NT2/D1 (cell line): ENCODE measurements around the gene DIRAS1.

Source experiments
- DNase-seq: peaks from one replicate; pipeline ENCODE4 v3.0.0-alpha.2; 2011; ENCODE audit warnings: low read depth, low spot score
- H3K27me3 ChIP-seq: 2 replicates; pipeline ENCODE4 v1.6.0; 2011; ENCODE audit warnings: mild to moderate bottlenecking; ENCODE audit not compliant: insufficient read length, insufficient read depth
- H3K36me3 ChIP-seq: 2 replicates; pipeline ENCODE4 v1.6.1; 2011; ENCODE audit warnings: mild to moderate bottlenecking, low read length, mixed read lengths; ENCODE audit not compliant: insufficient read depth, insufficient read length
- H3K4me1 ChIP-seq: 2 replicates; pipeline ENCODE4 v1.5.1; 2011; ENCODE audit not compliant: insufficient read depth, insufficient read length
- H3K4me3 ChIP-seq: 2 replicates; pipeline ENCODE4 v1.5.1; 2011; ENCODE audit warnings: low read depth; ENCODE audit not compliant: insufficient read length
- H3K9ac ChIP-seq: 2 replicates; pipeline ENCODE4 v1.6.0; 2011; ENCODE audit warnings: low read depth; ENCODE audit not compliant: insufficient read length
- H3K9me3 ChIP-seq: 2 replicates; pipeline ENCODE4 v1.5.1; 2011; ENCODE audit warnings: mild to moderate bottlenecking, low read length; ENCODE audit not compliant: insufficient read depth
- SUZ12 ChIP-seq: IDR thresholded peaks from 2 replicates; pipeline ENCODE4 v1.6.1; 2011; ENCODE audit not compliant: insufficient read length, insufficient read depth; ENCODE audit errors: extremely low read depth
- YY1 ChIP-seq: IDR thresholded peaks from 2 replicates; pipeline ENCODE4 v1.6.1; 2011; ENCODE audit not compliant: insufficient read length, insufficient read depth
- ZNF274 ChIP-seq: IDR thresholded peaks from 2 replicates; pipeline ENCODE4 v1.6.1; 2011; ENCODE audit warnings: mild to moderate bottlenecking, low read depth, low read length

Gene DIRAS1

DNA sequence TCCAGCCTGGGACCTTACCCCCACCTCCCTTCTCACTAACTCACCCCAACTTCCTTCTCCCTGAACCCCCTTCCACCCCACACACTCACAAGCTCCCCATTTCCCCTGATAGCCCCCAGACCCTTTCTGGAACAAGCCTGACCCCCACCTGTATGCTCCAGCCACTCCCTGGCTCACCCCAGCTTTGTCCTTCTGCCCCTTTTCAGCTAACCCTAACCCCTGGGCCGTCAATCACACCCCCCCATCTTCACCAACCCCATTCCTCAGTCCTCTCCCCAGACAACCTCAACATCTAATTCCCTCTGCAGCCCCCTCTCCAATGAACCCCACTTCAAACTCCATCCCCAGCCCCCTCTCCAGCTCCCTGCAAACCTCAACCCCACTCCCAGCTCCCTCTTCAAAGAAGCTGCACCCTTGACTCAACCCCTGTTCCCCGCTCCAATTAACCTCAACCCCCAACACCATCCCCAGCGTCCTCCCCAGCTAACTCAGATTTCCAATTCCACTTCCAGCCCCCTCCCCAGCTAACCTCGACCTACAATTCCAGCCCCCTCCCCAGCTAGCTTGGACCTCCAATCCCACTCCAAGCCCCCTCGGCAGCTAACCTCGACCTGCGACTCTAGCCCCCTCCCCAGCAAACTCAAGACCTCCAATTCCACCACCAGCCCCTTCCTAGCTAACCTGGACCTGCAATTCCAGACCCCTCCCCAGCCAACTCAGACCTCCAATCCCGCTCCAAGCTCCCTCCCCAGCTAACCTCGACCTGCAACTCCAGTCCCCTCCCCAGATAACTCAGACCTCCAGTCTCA, 19.6 kb downstream of the DIRAS1 start:
- DNase-seq, result no peak
- Histone ChIP-seq H3K4me1 (peaks cover 1% of the 10 kb centered on the region), H3K4me3 (peak overlapping the region; percentile 69), H3K9me3 (no peaks in the 10 kb centered on the region), H3K36me3 (no peaks in the 10 kb centered on the region), H3K27me3 (no peaks in the 10 kb centered on the region), H3K9ac (peak overlapping the region; percentile 87)
- TF ChIP-seq SUZ12 (no peak), ZNF274 (no peak), YY1 (no peak)

DNA sequence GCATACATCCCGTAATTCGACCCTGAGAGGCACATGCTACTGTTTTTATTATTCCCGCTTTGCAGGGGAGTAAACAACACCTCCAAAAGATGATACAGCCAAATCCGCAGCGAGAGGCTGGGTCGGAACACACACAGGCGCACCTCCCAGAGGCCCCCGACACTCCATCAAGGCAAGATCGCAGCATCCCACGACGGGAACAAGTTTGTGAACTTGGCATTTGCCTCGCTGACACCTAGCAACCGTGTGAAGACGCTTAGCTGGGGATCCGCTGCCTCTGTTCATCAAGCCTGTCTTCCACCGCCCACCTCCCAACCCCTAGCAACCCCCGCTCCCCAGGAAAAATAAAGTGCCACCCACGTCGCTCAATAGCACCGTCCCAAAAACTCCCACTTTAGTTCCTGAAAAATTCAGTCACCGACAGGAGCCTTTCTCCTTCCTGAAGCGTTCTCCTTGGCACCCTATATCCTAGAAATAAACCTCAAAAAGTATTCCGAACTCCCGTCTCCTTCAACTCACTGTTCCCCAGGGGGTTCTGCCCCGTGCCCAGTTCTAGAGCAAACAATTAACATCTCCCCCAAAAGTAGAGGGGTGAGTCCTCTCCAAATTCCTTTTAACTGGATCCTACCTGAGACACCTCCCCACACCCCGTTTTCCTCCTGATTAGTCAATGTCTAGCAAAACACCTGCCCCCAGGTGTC, 20.4 kb downstream of the DIRAS1 start:
- Histone ChIP-seq H3K27me3 (no peaks in the 10 kb centered on the region), H3K4me3 (no peak overlapping the region), H3K9me3 (no peaks in the 10 kb centered on the region), H3K9ac (no peak overlapping the region), H3K4me1 (peaks cover 4% of the 10 kb centered on the region), H3K36me3 (no peaks in the 10 kb centered on the region)
- DNase-seq, result no peak
- TF ChIP-seq SUZ12 (no peak), ZNF274 (no peak), YY1 (no peak)

DNA sequence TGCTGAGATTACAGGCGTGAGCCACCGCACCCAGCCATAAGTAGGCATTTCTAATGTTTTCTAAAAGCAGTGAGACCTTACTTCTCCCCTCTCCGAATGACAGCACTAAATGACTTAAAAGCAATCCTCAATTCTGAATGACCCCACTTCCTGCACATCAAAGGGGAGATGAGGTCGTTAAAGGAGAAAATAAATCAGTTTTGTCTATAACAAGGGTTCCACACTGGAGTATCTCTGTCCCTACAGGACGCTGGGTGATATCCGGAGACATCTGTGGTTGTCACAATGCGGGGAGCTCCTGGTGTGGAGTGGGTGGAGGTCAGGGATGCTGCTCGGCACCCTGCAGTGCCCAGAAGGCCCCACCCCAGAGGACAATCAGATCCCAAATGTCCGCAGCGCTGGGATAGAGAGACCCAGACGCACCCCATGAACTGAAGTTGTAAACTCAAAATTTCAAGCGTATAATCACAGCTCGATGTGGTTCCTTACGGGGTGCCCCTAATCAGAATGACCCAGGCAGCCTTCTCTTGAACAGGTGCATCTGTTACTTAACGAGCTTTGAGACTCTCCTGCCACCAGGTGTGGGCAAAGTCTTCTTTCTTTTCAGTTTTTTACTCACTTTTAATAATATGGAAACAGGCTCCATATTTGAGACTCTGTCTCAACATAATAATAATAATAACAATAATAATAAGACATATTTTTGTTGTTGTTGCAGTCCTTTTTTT, 21.6 kb downstream of the DIRAS1 start:
- Histone ChIP-seq H3K9me3 (no peaks in the 10 kb centered on the region), H3K36me3 (no peaks in the 10 kb centered on the region), H3K9ac (no peak overlapping the region), H3K4me3 (no peak overlapping the region), H3K4me1 (peaks cover 8% of the 10 kb centered on the region), H3K27me3 (no peaks in the 10 kb centered on the region)
- DNase-seq, result no peak
- TF ChIP-seq ZNF274 (no peak), YY1 (no peak), SUZ12 (no peak)

DNA sequence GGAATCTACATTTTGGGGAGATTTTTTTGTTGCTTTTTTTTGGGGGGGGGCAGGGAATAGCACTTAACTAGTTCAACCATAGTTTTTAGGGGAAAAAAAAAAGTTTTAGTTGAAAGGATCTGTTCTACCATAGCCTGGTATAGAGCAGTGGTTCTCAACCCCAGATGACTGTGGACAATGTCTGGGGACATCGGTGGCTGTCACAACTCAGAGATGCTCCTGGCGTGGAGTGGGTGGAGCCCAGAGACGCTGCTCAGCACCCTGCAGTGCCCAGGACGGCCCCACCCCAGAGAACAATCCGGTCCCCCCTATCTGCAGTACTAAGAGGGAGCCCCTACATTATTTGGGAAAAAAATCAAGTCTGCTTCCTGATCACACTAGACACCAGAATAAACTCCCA, 27.0 kb downstream of the DIRAS1 start:
- H3K36me3 ChIP-seq, result no peaks in the 10 kb centered on the region
- no peaks in the 10 kb centered on the region for H3K27me3 ChIP-seq
- no peaks in the 10 kb centered on the region for H3K9me3 ChIP-seq
- peaks cover 11% of the 10 kb centered on the region for H3K4me1 ChIP-seq
- no peak overlapping the region for H3K4me3 ChIP-seq
- TF ChIP-seq YY1 (no peak), SUZ12 (no peak), ZNF274 (no peak)
- no peak overlapping the region for H3K9ac ChIP-seq
- DNase-seq, result no peak

DNA sequence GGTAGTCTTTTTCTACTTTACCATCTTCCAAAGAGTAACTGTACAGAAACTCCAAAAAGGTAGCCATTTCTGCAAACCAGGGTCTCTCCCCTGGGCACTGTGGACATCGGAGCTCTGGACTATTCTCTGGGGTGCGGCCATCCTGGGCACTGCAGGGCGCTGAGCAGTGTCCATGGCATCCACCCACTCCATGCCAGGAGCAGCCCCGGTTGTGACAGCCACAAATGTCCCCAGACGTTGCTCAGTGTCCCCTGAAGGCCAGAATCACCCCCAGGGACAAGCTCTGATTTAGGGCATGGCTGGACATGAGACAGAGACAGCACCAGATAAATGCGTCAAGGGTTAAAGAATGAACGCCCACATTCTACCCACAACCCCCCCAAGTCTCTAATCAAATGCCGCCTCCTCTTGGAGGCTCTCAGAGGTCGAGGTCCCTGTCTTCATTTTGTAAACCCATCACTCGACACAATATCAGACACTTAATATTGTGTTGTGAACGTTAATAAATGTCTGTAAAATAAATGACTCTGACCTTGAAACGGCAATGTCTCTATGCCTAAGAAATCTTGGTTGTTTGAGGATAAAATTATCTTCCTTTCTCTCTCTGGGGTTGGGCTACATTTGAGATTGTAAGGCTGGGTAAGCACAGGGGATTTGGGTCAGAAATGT, 27.5 kb downstream of the DIRAS1 start:
- no peak for DNase-seq
- H3K4me1 ChIP-seq, result peaks cover 11% of the 10 kb centered on the region
- no peak for TF ChIP-seq ZNF274
- TF ChIP-seq SUZ12, result no peak
- no peak for TF ChIP-seq YY1
- no peaks in the 10 kb centered on the region for H3K9me3 ChIP-seq
- no peak overlapping the region for H3K9ac ChIP-seq
- H3K4me3 ChIP-seq, result no peak overlapping the region
- no peaks in the 10 kb centered on the region for H3K36me3 ChIP-seq
- no peaks in the 10 kb centered on the region for H3K27me3 ChIP-seq

DNA sequence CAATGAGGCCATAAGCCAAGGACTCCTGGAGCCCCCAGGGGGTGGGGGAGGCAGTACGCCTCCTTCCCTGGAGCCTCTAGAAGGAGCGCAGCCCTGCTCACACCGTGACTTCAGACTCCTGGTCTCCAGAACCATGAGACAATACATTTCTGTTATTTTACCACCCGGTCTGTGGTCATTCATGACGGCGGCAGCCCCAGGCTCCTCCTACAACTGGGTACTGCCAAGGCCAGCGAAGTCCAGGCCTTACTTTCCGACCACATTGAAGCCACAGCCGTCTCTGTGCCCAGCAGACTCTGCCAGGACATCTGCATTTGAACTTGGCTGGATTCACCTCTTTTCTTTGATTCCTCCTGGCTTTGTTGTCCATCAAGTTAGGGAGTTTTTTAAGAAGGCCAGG, 29.2 kb downstream of the DIRAS1 start:
- Histone ChIP-seq H3K9ac (no peak overlapping the region), H3K4me1 (peaks cover 11% of the 10 kb centered on the region), H3K27me3 (no peaks in the 10 kb centered on the region), H3K9me3 (no peaks in the 10 kb centered on the region), H3K4me3 (no peak overlapping the region), H3K36me3 (no peaks in the 10 kb centered on the region)
- no peak for DNase-seq
- TF ChIP-seq ZNF274 (no peak), SUZ12 (no peak), YY1 (no peak)
